ENCODE results near the gene KDM8.

GRCh38 chr16:27217256-27217655, 13.9 kb downstream of the KDM8 start:
- no peak for TF ChIP-seq EZH2phosphoT487 (IDR thresholded peaks at IDR 0.05; ENCODE audit: unreplicated experiment)
- TF ChIP-seq CREB1 (CRISPR knock-in tag; IDR thresholded peaks at IDR 0.05; ENCODE audit: low read depth), result peak; percentile 71
- no peak for TF ChIP-seq CTCF (conservative IDR thresholded peaks at IDR 0.05; ENCODE audit: low read depth in 2 of 2)
- no peak for TF ChIP-seq REST (IDR thresholded peaks at IDR 0.05; ENCODE audit: unreplicated experiment)
- no peak for TF ChIP-seq POLR2AphosphoS5 (IDR thresholded peaks at IDR 0.05; ENCODE audit: low read depth)
- no peak for TF ChIP-seq EZH2 (IDR thresholded peaks at IDR 0.05; ENCODE audit: low read depth, unreplicated experiment)
- TF ChIP-seq JUNB (IDR thresholded peaks at IDR 0.05; ENCODE audit: unreplicated experiment), result no peak
- no peak for TF ChIP-seq ETS1 (IDR thresholded peaks at IDR 0.05)
